Bronchial epithelial cell (primary cell): ENCODE data around the gene HOXC5. TPM values are rescaled to one million over a fixed set of nuclear protein-coding genes. Genes with fewer than 3 reads are reported as not detected.

Experiments used
- DNase-seq: peaks from one replicate; pipeline ENCODE4 v3.0.0-alpha.2; 2010; ENCODE audit warnings: low read depth
- FAIRE-seq: peaks from 2 replicates; lab custom pipeline; 2011; peaks lifted over from hg19 to GRCh38; lab: Jason Lieb, UNC
- H3K27me3 ChIP-seq: 2 replicates; pipeline ENCODE4 v1.5.1; 2011; ENCODE audit warnings: low read length; ENCODE audit not compliant: control insufficient read depth, insufficient read depth
- H3K36me3 ChIP-seq: 2 replicates; pipeline ENCODE4 v1.5.1; 2011; ENCODE audit warnings: low read length; ENCODE audit not compliant: control insufficient read depth, insufficient read depth
- H3K4me3 ChIP-seq: 2 replicates; pipeline ENCODE4 v1.5.1; 2011; ENCODE audit warnings: mild to moderate bottlenecking, low read depth, low read length, control low read depth
- CTCF ChIP-seq: IDR thresholded peaks from 2 replicates; pipeline ENCODE4 v1.5.1; 2011; ENCODE audit warnings: mild to moderate bottlenecking, moderate library complexity, low read length, control low read depth, inconsistent platforms; ENCODE audit not compliant: insufficient read depth, severe bottlenecking
- total RNA-seq: library from RNA; depleted of rRNA; stranded (reverse); fragments of >200 nt; gene quantifications from 2 replicates; pipeline ENCODE4 v1.2.1, GENCODE V29; 2014

HOXC5 gene
- total RNA-seq, 1 donor from 2014 or later: not detected

GRCh38 chr12:53997204-53998109 is 35.4 kb upstream of the HOXC5 start:
- FAIRE-seq (no peak), DNase-seq (no peak)
- no peaks in the 10 kb centered on the region for H3K36me3 ChIP-seq
- peaks cover 88% of the 10 kb centered on the region for H3K27me3 ChIP-seq
- H3K4me3 ChIP-seq: no peak overlapping the region
- TF ChIP-seq CTCF: no peak

DNA sequence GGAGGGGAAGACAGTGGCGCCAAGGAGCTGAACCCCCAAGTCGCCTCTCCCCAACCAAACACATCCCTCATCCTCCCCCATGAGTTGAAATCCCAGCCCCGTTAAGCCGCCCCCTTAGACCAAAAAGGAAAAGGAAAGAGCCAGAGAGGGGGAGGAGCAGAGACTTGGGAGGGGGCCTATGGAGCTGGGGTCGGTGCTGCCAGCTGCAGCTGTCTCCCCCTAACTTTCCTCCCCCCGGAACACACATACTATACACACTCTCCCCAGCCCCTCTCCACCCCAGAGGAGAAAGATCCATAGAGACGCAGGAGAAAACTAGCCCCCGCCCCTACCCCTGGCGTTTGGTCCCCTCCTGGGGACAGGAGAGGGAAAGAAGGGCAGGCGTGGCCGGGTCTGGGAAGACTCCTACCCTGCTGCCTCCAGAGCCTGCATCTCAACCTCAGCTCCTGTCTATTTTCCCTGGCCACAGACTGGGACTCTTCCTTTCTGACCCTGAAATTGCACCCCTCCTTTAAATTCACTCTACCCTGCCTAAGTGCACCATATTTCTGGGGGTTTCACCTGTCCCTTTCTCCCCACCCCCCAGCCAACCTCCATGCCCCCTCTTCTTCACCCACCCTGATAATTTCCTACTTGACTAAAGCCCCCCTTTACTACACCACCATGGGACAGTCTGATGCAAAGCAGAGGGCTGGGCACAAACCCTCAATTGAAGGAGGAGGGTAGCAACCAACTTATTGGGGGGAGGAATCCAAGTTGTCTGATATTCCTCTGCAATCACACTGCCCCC is 34.5 kb upstream of the HOXC5 start:
- no peak overlapping the region for H3K4me3 ChIP-seq
- DNase-seq (no peak), FAIRE-seq (no peak)
- TF ChIP-seq CTCF: no peak
- H3K36me3 ChIP-seq: no peaks in the 10 kb centered on the region
- peaks cover 91% of the 10 kb centered on the region for H3K27me3 ChIP-seq

DNA sequence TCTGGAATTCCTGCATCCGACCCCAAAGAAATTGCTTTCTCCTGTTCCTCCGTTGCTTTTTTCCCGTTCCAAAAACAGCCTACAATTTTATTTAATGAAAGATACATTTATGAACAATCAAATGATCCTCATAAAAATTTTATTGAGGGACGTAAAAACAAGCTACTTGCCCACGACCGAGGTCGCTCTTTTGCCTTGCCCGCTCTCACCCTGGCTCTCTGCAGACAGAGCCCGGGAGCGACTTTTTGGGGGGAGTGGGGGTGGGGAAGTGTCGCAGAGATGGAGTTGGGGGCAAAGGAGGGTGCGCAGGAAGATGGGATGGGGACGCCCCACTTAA is 34.0 kb upstream of the HOXC5 start:
- DNase-seq (no peak), FAIRE-seq (no peak)
- peaks cover 89% of the 10 kb centered on the region for H3K27me3 ChIP-seq
- H3K4me3 ChIP-seq: no peak overlapping the region
- no peak for TF ChIP-seq CTCF
- no peaks in the 10 kb centered on the region for H3K36me3 ChIP-seq

- Histone ChIP-seq H3K36me3 (no peaks in the 10 kb centered on the region), H3K4me3 (no peak overlapping the region), H3K27me3 (peaks cover 89% of the 10 kb centered on the region)
- no peak for FAIRE-seq
- DNase-seq: no peak
- TF ChIP-seq CTCF: no peak
Observed at GRCh38 chr12:53999559-54000115, 33.2 kb upstream of the HOXC5 start.

GRCh38 chr12:54000116-54001114 is 32.4 kb upstream of the HOXC5 start, which contains the start of gene HOXC9:
TSS of gene HOXC9 (plus strand) at chr12:54000161. CDS start at chr12:54000189, 28 bp downstream.
- FAIRE-seq (no peak), DNase-seq (no peak)
- no peak for TF ChIP-seq CTCF
- Histone ChIP-seq H3K36me3 (no peaks in the 10 kb centered on the region), H3K4me3 (no peak within 1 kb of the TSS), H3K27me3 (peaks cover 89% of the 10 kb centered on the region)
